HepG2 (cell line): Measurements from ENCODE around the gene RPL27A.

Experiments
- ARNT ChIP-seq: fragments of 450-650 bp; IDR thresholded peaks from 2 replicates; pipeline ENCODE4 v1.6.1; 2017
- ATF7 ChIP-seq, 2 experiments: fragments of 450-650 bp in 1 of 2; sonication (generic) in 1 of 2; formaldehyde crosslinking in 1 of 2; IDR thresholded peaks; 2 replicates each; pipeline versions ENCODE4 v1.4.0 to v1.6.1; 2016 to 2020; ENCODE audit warnings: antibody characterized with exemption in 1 of 2, mild to moderate bottlenecking in 1 of 2, missing genetic modification reagents in 1 of 2
- CTCF ChIP-seq: sonication (generic); formaldehyde crosslinking; IDR thresholded peaks from 2 replicates; pipeline ENCODE4 v1.5.0; 2020; ENCODE audit warnings: mild to moderate bottlenecking, missing genetic modification reagents, moderate library complexity
- ONECUT2 ChIP-seq: sonication (generic); formaldehyde crosslinking; IDR thresholded peaks from 2 replicates; pipeline ENCODE4 v1.4.0; 2020; ENCODE audit warnings: missing genetic modification reagents
- POLR2AphosphoS5 ChIP-seq: IDR thresholded peaks from 2 replicates; pipeline ENCODE4 v1.6.1; 2012; ENCODE audit warnings: low read depth, low read length
- ZNF670 ChIP-seq: sonication (generic); formaldehyde crosslinking; IDR thresholded peaks from 2 replicates; pipeline ENCODE4 v1.8.0; 2022; ENCODE audit warnings: mild to moderate bottlenecking, missing genetic modification reagents, borderline replicate concordance
- TF ChIP-seq, protein P1 (sequence below): IDR thresholded peaks from 2 replicates; pipeline ENCODE4 v1.6.1; 2012; ENCODE audit warnings: inconsistent platforms
- TF ChIP-seq, protein P2 (sequence below): sonication (generic); formaldehyde crosslinking; IDR thresholded peaks from 2 replicates; pipeline ENCODE4 v1.5.0; 2020; ENCODE audit warnings: missing genetic modification reagents, mild to moderate bottlenecking, borderline replicate concordance

GRCh38 chr11:8685306-8685705, 2.7 kb downstream of the RPL27A start:
- TF ChIP-seq ARNT, result no peak
- no peak for TF ChIP-seq ONECUT2
- no peak for TF ChIP-seq POLR2AphosphoS5
- TF ChIP-seq ATF7 (IDR thresholded peaks at IDR 0.05), result no peak
- no peak for TF ChIP-seq ATF7 (CRISPR knock-in tag; IDR thresholded peaks at IDR 0.05)
- TF ChIP-seq, protein P1, sequence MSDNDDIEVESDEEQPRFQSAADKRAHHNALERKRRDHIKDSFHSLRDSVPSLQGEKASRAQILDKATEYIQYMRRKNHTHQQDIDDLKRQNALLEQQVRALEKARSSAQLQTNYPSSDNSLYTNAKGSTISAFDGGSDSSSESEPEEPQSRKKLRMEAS, result no peak
- no peak for TF ChIP-seq ZNF670 (CRISPR knock-in tag)
- TF ChIP-seq, protein P2, sequence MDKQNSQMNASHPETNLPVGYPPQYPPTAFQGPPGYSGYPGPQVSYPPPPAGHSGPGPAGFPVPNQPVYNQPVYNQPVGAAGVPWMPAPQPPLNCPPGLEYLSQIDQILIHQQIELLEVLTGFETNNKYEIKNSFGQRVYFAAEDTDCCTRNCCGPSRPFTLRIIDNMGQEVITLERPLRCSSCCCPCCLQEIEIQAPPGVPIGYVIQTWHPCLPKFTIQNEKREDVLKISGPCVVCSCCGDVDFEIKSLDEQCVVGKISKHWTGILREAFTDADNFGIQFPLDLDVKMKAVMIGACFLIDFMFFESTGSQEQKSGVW (CRISPR knock-in tag), result no peak
- TF ChIP-seq CTCF (CRISPR knock-in tag), result no peak
